Measurements from ENCODE around the gene SMIM14.

GRCh38 chr4:39687014-39687413 is 48.3 kb upstream of the SMIM14 start:
- no peak for TF ChIP-seq CTCF (IDR thresholded peaks at IDR 0.05; ENCODE audit: control extremely low read depth in 1 of 3, insufficient read depth in 1 of 3, low read depth in 1 of 3, low read length in 3 of 3)
- no peak for TF ChIP-seq SIN3A (conservative IDR thresholded peaks at IDR 0.05 in 1 of 2, IDR thresholded peaks at IDR 0.05 in 1 of 2; ENCODE audit: low read depth in 1 of 2, low read length in 2 of 2)
- TF ChIP-seq JUND (IDR thresholded peaks at IDR 0.05; ENCODE audit: low read length) = no peak
- TF ChIP-seq RAD21 (IDR thresholded peaks at IDR 0.05 in 1 of 2, conservative IDR thresholded peaks at IDR 0.05 in 1 of 2; ENCODE audit: low read depth in 2 of 2, low read length in 2 of 2) = no peak
- TF ChIP-seq EP300 (IDR thresholded peaks at IDR 0.05; ENCODE audit: borderline replicate concordance in 1 of 2, low read depth in 2 of 2, low read length in 2 of 2) = no peak
- no peak for TF ChIP-seq TAF1 (IDR thresholded peaks at IDR 0.05; ENCODE audit: low read depth, low read length)
- TF ChIP-seq SUZ12 (IDR thresholded peaks at IDR 0.05; ENCODE audit: low read length) = no peak
- no peak for TF ChIP-seq POLR2AphosphoS5 (IDR thresholded peaks at IDR 0.05; ENCODE audit: low read depth, low read length)
- no peak for TF ChIP-seq EZH2 (IDR thresholded peaks at IDR 0.05; ENCODE audit: low read depth, low read length, severe bottlenecking)
